Measurements from ENCODE around the gene CLEC18A.
"Not testable (repeated sequence)": the region's sequence is repeated elsewhere in the genome, so short reads cannot be mapped to it uniquely, and the experiment has no call there.

Gene CLEC18A

GRCh38 chr16:69952572-69953355 is 1.6 kb downstream of the CLEC18A start:
- not testable (repeated sequence) for DNase-seq

- not testable (repeated sequence) for DNase-seq
Measured at GRCh38 chr16:69954241-69954640, 3.1 kb downstream of the CLEC18A start.

GRCh38 chr16:69963312-69963711 is 12.2 kb downstream of the CLEC18A start:
- not testable (repeated sequence) for DNase-seq

- DNase-seq: not testable (repeated sequence)
Measured at GRCh38 chr16:69964960-69965660, 14.0 kb downstream of the CLEC18A start.

- DNase-seq: not testable (repeated sequence)
Measured at GRCh38 chr16:69965661-69966054, 14.5 kb downstream of the CLEC18A start.

GRCh38 chr16:69967688-69968087 is 16.6 kb downstream of the CLEC18A start:
- DNase-seq: not testable (repeated sequence)

GRCh38 chr16:69968125-69968524 is 17.0 kb downstream of the CLEC18A start:
- not testable (repeated sequence) for DNase-seq

- not testable (repeated sequence) for DNase-seq
Measured at GRCh38 chr16:69969657-69970056, 18.5 kb downstream of the CLEC18A start.

- DNase-seq: not testable (repeated sequence)
Measured at GRCh38 chr16:69972120-69972519, 21.0 kb downstream of the CLEC18A start.

GRCh38 chr16:69972935-69973334 is 21.8 kb downstream of the CLEC18A start:
- DNase-seq: not testable (repeated sequence)

- DNase-seq: not testable (repeated sequence)
Measured at GRCh38 chr16:69985196-69985595, 34.1 kb downstream of the CLEC18A start.

- DNase-seq: not testable (repeated sequence)
Measured at GRCh38 chr16:69997956-69998355, 46.8 kb downstream of the CLEC18A start.

- DNase-seq: not testable (repeated sequence)
Measured at GRCh38 chr16:69999801-70000200, 48.7 kb downstream of the CLEC18A start.

GRCh38 chr16:70003511-70003910 is 52.4 kb downstream of the CLEC18A start:
- DNase-seq: not testable (repeated sequence)

GRCh38 chr16:70008604-70009003 is 57.5 kb downstream of the CLEC18A start:
- not testable (repeated sequence) for DNase-seq

GRCh38 chr16:70010615-70011014 is 59.5 kb downstream of the CLEC18A start:
- not testable (repeated sequence) for DNase-seq

- DNase-seq: not testable (repeated sequence)
Measured at GRCh38 chr16:70011120-70011519, 60.0 kb downstream of the CLEC18A start.

- not testable (repeated sequence) for DNase-seq
Measured at GRCh38 chr16:70012354-70012753, 61.2 kb downstream of the CLEC18A start.

GRCh38 chr16:70012951-70013350 is 61.8 kb downstream of the CLEC18A start:
- not testable (repeated sequence) for DNase-seq
